H1 (cell line): ENCODE data around the gene CASS4. TPM values are rescaled to one million over a fixed set of nuclear protein-coding genes. Genes with fewer than 3 reads are reported as not detected.

Experiments used
- CTCF ChIA-PET: fragments of 300-600 bp; sonication (Branson Sonifier 250); formaldehyde crosslinking; loops from one replicate; lab custom pipeline; 2021; ENCODE audit not compliant: partially characterized antibody; lab: Charles Lee
- POLR2A ChIA-PET: fragments of 300-600 bp; sonication (Branson Sonifier 250); formaldehyde crosslinking; loops from one replicate; lab custom pipeline; 2021; ENCODE audit warnings: inconsistent platforms; ENCODE audit not compliant: partially characterized antibody; lab: Charles Lee
- DNase-seq, 2 experiments: peaks; one replicate each; pipeline versions ENCODE4 v3.0.0 to v3.0.0-alpha.2; 2010 to 2022; ENCODE audit warnings: low spot score in 2 of 2, low read depth in 1 of 2, mixed read lengths in 1 of 2
- FAIRE-seq: peaks from 2 replicates; lab custom pipeline; 2011; peaks lifted over from hg19 to GRCh38; lab: Jason Lieb, UNC
- H2AFZ ChIP-seq: 2 replicates; pipeline ENCODE4 v1.8.1; 2012; ENCODE audit warnings: low read length, inconsistent platforms
- H2AK5ac ChIP-seq: 2 replicates; pipeline ENCODE4 v1.6.1; 2013; ENCODE audit warnings: low read depth, low read length
- H2BK120ac ChIP-seq: replicated peaks from 2 replicates; pipeline ENCODE3; 2013; ENCODE audit warnings: low read depth, low read length, inconsistent platforms
- H2BK12ac ChIP-seq: 2 replicates; pipeline ENCODE4 v1.6.1; 2013; ENCODE audit warnings: low read depth, low read length
- H2BK15ac ChIP-seq: 2 replicates; pipeline ENCODE4 v1.6.1; 2013; ENCODE audit warnings: low read length
- H2BK20ac ChIP-seq: 2 replicates; pipeline ENCODE4 v1.6.1; 2013; ENCODE audit warnings: low read length
- H2BK5ac ChIP-seq: 2 replicates; pipeline ENCODE4 v1.6.1; 2013; ENCODE audit warnings: low read depth, low read length
- H3K14ac ChIP-seq: 2 replicates; pipeline ENCODE4 v1.6.1; 2013; ENCODE audit warnings: inconsistent platforms; ENCODE audit not compliant: insufficient read length
- H3K18ac ChIP-seq: 2 replicates; pipeline ENCODE4 v1.6.1; 2013; ENCODE audit warnings: low read length; ENCODE audit errors: extremely low read depth
- H3K23ac ChIP-seq: 2 replicates; pipeline ENCODE4 v1.6.1; 2013; ENCODE audit warnings: inconsistent platforms; ENCODE audit not compliant: insufficient read length
- H3K23me2 ChIP-seq: 2 replicates; pipeline ENCODE4 v1.6.1; 2013; ENCODE audit warnings: low read depth, low read length
- H3K27ac ChIP-seq: 2 replicates; pipeline ENCODE4 v1.6.1; 2011; ENCODE audit warnings: low read depth, low read length, inconsistent platforms
- H3K27me3 ChIP-seq, 4 experiments: replicated peaks in 1 of 4; 1 replicate in 1 of 4; 2 replicates in 3 of 4; pipeline versions ENCODE4 v1.6.1 to v1.8.1; 2011 to 2013; ENCODE audit warnings: low read length in 3 of 4, mild to moderate bottlenecking in 3 of 4, inconsistent platforms in 2 of 4, mixed read lengths in 2 of 4, moderate library complexity in 1 of 4; ENCODE audit not compliant: control insufficient read depth in 3 of 4, insufficient read depth in 3 of 4; ENCODE audit errors: extremely low read depth in 1 of 4
- H3K36me3 ChIP-seq, 4 experiments: 2 replicates each; pipeline versions ENCODE4 v1.6.1 to v1.8.1; 2011 to 2013; ENCODE audit warnings: mild to moderate bottlenecking in 4 of 4, low read length in 3 of 4, moderate library complexity in 2 of 4, control low read depth in 1 of 4, inconsistent platforms in 1 of 4; ENCODE audit not compliant: insufficient read depth in 4 of 4, control insufficient read depth in 2 of 4
- H3K4ac ChIP-seq: replicated peaks from 2 replicates; pipeline ENCODE3; 2013; ENCODE audit warnings: low read length, low read depth, mixed read lengths, inconsistent platforms; ENCODE audit not compliant: insufficient read length
- H3K4me1 ChIP-seq, 4 experiments: replicated peaks in 1 of 4; 1 replicate in 1 of 4; 2 replicates in 3 of 4; pipeline versions ENCODE4 v1.6.1 to v1.8.1; 2011 to 2013; ENCODE audit warnings: low read length in 3 of 4, inconsistent platforms in 2 of 4, mixed read lengths in 1 of 4; ENCODE audit not compliant: insufficient read depth in 4 of 4, control insufficient read depth in 3 of 4
- H3K4me2 ChIP-seq, 2 experiments: 2 replicates each; pipeline versions ENCODE4 v1.6.1 to v1.8.1; 2011 to 2013; ENCODE audit warnings: low read depth in 2 of 2, low read length in 2 of 2, control low read depth in 1 of 2, inconsistent platforms in 1 of 2, mild to moderate bottlenecking in 1 of 2; ENCODE audit not compliant: insufficient read depth in 1 of 2
- H3K4me3 ChIP-seq, 4 experiments: fragments of 200-600, 300-600 bp in 1 of 4; sonication (generic), shearing (Covaris generic), sonication (Bioruptor Twin) in 1 of 4; 2 replicates each; pipeline versions ENCODE4 v1.5.1 to v1.8.1; 2011 to 2016; ENCODE audit warnings: low read length in 4 of 4, low read depth in 3 of 4, control low read depth in 2 of 4, inconsistent platforms in 2 of 4, mild to moderate bottlenecking in 2 of 4, mixed read lengths in 1 of 4, moderate library complexity in 1 of 4; ENCODE audit not compliant: insufficient read depth in 2 of 4; ENCODE audit errors: extremely low read depth in 1 of 4
- H3K56ac ChIP-seq: replicated peaks from 2 replicates; pipeline ENCODE3; 2013; ENCODE audit warnings: low read depth, mild to moderate bottlenecking, mixed read lengths, low read length, inconsistent platforms; ENCODE audit not compliant: insufficient read length
- H3K79me1 ChIP-seq: 2 replicates; pipeline ENCODE4 v1.6.1; 2013; ENCODE audit warnings: low read depth, low read length, control low read depth
- H3K79me2 ChIP-seq, 2 experiments: 2 replicates each; pipeline versions ENCODE4 v1.6.1 to v1.8.1; 2012 to 2013; ENCODE audit warnings: low read length in 2 of 2, mild to moderate bottlenecking in 2 of 2, inconsistent platforms in 1 of 2; ENCODE audit not compliant: insufficient read depth in 2 of 2, control insufficient read depth in 1 of 2
- H3K9ac ChIP-seq, 4 experiments: replicated peaks in 1 of 4; 1 replicate in 1 of 4; 2 replicates in 3 of 4; pipeline versions ENCODE4 v1.6.1 to v1.8.1; 2011 to 2013; ENCODE audit warnings: low read depth in 3 of 4, low read length in 3 of 4, control low read depth in 2 of 4, mild to moderate bottlenecking in 2 of 4, moderate library complexity in 2 of 4, inconsistent platforms in 1 of 4; ENCODE audit errors: extremely low read depth in 1 of 4
- H3K9me3 ChIP-seq, 2 experiments: 2 replicates each; pipeline versions ENCODE4 v1.6.1 to v1.8.1; 2012 to 2013; ENCODE audit warnings: mild to moderate bottlenecking in 2 of 2, moderate library complexity in 2 of 2, control low read depth in 1 of 2, inconsistent platforms in 1 of 2, low read depth in 1 of 2, low read length in 1 of 2, mixed read lengths in 1 of 2; ENCODE audit not compliant: insufficient read depth in 2 of 2
- H4K20me1 ChIP-seq, 2 experiments: replicated peaks in 1 of 2; 2 replicates each; pipeline versions ENCODE3 to v1.8.1; 2011 to 2013; ENCODE audit warnings: inconsistent platforms in 2 of 2, low read length in 2 of 2, mild to moderate bottlenecking in 1 of 2; ENCODE audit not compliant: insufficient read depth in 2 of 2, control insufficient read depth in 1 of 2
- H4K5ac ChIP-seq: 2 replicates; pipeline ENCODE4 v1.6.1; 2013; ENCODE audit warnings: low read length, low read depth, mixed read lengths, inconsistent platforms; ENCODE audit not compliant: insufficient read length
- H4K8ac ChIP-seq: 2 replicates; pipeline ENCODE4 v1.8.0; 2013; ENCODE audit warnings: mild to moderate bottlenecking, moderate library complexity, low read length, inconsistent platforms; ENCODE audit not compliant: insufficient read depth; ENCODE audit errors: extremely low read depth
- H4K91ac ChIP-seq: replicated peaks from 2 replicates; pipeline ENCODE3; 2013; ENCODE audit warnings: low read length, mixed read lengths, inconsistent platforms; ENCODE audit not compliant: insufficient read length
- CTBP2 ChIP-seq: IDR thresholded peaks from 2 replicates; pipeline ENCODE4 v1.7.0; 2011; ENCODE audit warnings: borderline replicate concordance, mild to moderate bottlenecking, moderate library complexity, mixed read lengths, low read length; ENCODE audit not compliant: insufficient read depth, insufficient read length
- EGR1 ChIP-seq: IDR thresholded peaks from 2 replicates; pipeline ENCODE4 v1.6.1; 2011; ENCODE audit warnings: low read depth, low read length, borderline replicate concordance
- EP300 ChIP-seq, 2 experiments: IDR thresholded peaks; 1 replicate in 1 of 2; 2 replicates in 1 of 2; pipeline ENCODE4 v1.6.1; 2011 to 2012; ENCODE audit warnings: low read depth in 2 of 2, low read length in 2 of 2, mild to moderate bottlenecking in 2 of 2, borderline replicate concordance in 1 of 2, inconsistent platforms in 1 of 2, moderate library complexity in 1 of 2
- GTF2F1 ChIP-seq: IDR thresholded peaks from 2 replicates; pipeline ENCODE4 v1.6.1; 2012; ENCODE audit warnings: low read depth, low read length, improper control_type of control experiment, borderline replicate concordance
- JUND ChIP-seq: IDR thresholded peaks from 2 replicates; pipeline ENCODE4 v1.6.1; 2011; ENCODE audit warnings: mild to moderate bottlenecking, improper control_type of control experiment, low read length
- KDM1A ChIP-seq: fragments of 200-600, 300-600 bp; sonication (generic); IDR thresholded peaks from 2 replicates; pipeline ENCODE4 v1.7.1; 2016; ENCODE audit warnings: mild to moderate bottlenecking, low read length, borderline replicate concordance
- KDM5A ChIP-seq: fragments of 200-600 bp; IDR thresholded peaks from 2 replicates; pipeline ENCODE4 v1.7.1; 2012; ENCODE audit warnings: mild to moderate bottlenecking, low read length, inconsistent platforms, mixed read lengths
- MAFK ChIP-seq: IDR thresholded peaks from 2 replicates; pipeline ENCODE4 v1.6.1; 2012; ENCODE audit warnings: low read depth, mild to moderate bottlenecking, improper control_type of control experiment, low read length
- NANOG ChIP-seq: IDR thresholded peaks from 2 replicates; pipeline ENCODE4 v1.6.1; 2011; ENCODE audit warnings: low read length, low read depth, mild to moderate bottlenecking, inconsistent platforms; ENCODE audit not compliant: insufficient read depth, poor library complexity, severe bottlenecking
- POLR2AphosphoS5 ChIP-seq: IDR thresholded peaks from 2 replicates; pipeline ENCODE4 v1.6.1; 2011; ENCODE audit warnings: low read depth, low read length
- SIRT6 ChIP-seq: IDR thresholded peaks from one replicate; pipeline ENCODE4 v1.7.1; 2012; ENCODE audit warnings: low read length, inconsistent platforms
- TAF1 ChIP-seq: IDR thresholded peaks from 2 replicates; pipeline ENCODE4 v1.6.1; 2011; ENCODE audit warnings: mild to moderate bottlenecking, low read depth, low read length
- ZNF274 ChIP-seq: IDR thresholded peaks from 2 replicates; pipeline ENCODE4 v1.7.0; 2012; ENCODE audit warnings: low read length, borderline replicate concordance; ENCODE audit errors: extremely low read depth
- WGBS, 2 experiments: shearing (Covaris generic) in 1 of 2; methylation state at CpG; one replicate each; pipeline versions ENCODE4 v1.1.6 to v1.1.7; 2013 to 2015; ENCODE audit warnings: low lambda C conversion rate in 2 of 2, mixed read lengths in 2 of 2, inconsistent platforms in 1 of 2, low coverage in 1 of 2, missing lambda C conversion rate in 1 of 2; ENCODE audit not compliant: insufficient replicate concordance in 2 of 2, insufficient coverage in 1 of 2, insufficient read length in 1 of 2; ENCODE audit errors: extremely low coverage in 1 of 2, missing lambda C conversion rate in 1 of 2; 5-methylcytosine and 5-hydroxymethylcytosine counted together
- polyA plus RNA-seq, 7 experiments: library from polyadenylated mRNA; depleted of rRNA in 3 of 7; stranded (reverse) in 5 of 7; unstranded in 2 of 7; fragments of >200 nt in 5 of 7; fragments of 200-250 nt in 2 of 7; gene quantifications; 1 replicate in 5 of 7; 2 replicates in 1 of 7; 4 replicates in 1 of 7; pipeline versions ENCODE4 v1.2.1 to v1.2.3, GENCODE V29; 2011 to 2013; ENCODE audit warnings: missing spikeins in 2 of 7, mixed read lengths in 2 of 7
- total RNA-seq: library from RNA; stranded (reverse); fragmentation: NEBNext Ultra II Directional; extraction: Animal tissue kit (Norgen Biotek cat#: 25700); gene quantifications from 2 replicates; pipeline ENCODE4 v1.2.1, GENCODE V29; 2021

CASS4 gene
- total and polyA plus RNA-seq, 2 of the 8 experiments (the other 6 are each of a cell fraction or from before 2014, with no cell fraction given), result not detected

- Histone ChIP-seq H3K27ac (no peak overlapping the region), H3K27me3 (no peaks in the 10 kb centered on the region), H3K79me2 (no peaks in the 10 kb centered on the region), H3K9me3 (no peaks in the 10 kb centered on the region), H2AK5ac (no peak overlapping the region), H2BK20ac (no peak overlapping the region), H2BK5ac (no peak overlapping the region), H4K20me1 (peaks cover 0 to 2% of the 10 kb centered on the region in 2 experiments), H4K91ac (no peak overlapping the region), H3K23me2 (no peaks in the 10 kb centered on the region), H3K14ac (no peak overlapping the region), H3K4me2 (no peak overlapping the region), H2BK120ac (no peak overlapping the region), H4K8ac (no peak overlapping the region), H3K4ac (no peak overlapping the region), H3K23ac (no peak overlapping the region), H4K5ac (no peak overlapping the region), H3K56ac (no peak overlapping the region), H3K4me1 (peaks cover 0 to 5% (median 4%) of the 10 kb centered on the region in 4 experiments; a peak in 5 of 7 replicates), H3K79me1 (no peaks in the 10 kb centered on the region), H3K36me3 (no peaks in the 10 kb centered on the region), H2AFZ (no peak overlapping the region; the same call in 1 of the 2 replicates), H2BK15ac (no peak overlapping the region), H3K4me3 (no peak overlapping the region), H3K18ac (no peak overlapping the region), H3K9ac (no peak overlapping the region), H2BK12ac (no peak overlapping the region)
- DNase-seq (no peak), FAIRE-seq (no peak)
- WGBS, 2 experiments, result 87% methylated on average over 3 of the region's 3 CpGs; no CpG with 5 or more reads in 1 of the 2 experiments
- CTCF ChIA-PET, result interaction anchor here (0.7 to 1.2 kb wide), 4 partner anchors 18 to 937 kb away, joined by 3 to 4 read pairs (median 3); no protein-coding TSS in a partner anchor
- POLR2A ChIA-PET, result no interaction called here
- TF ChIP-seq CTBP2 (no peak), GTF2F1 (no peak), KDM5A (no peak), MAFK (no peak), KDM1A (no peak), SIRT6 (no peak), POLR2AphosphoS5 (no peak), NANOG (no peak), EP300 (IDR thresholded peaks at IDR 0.05; ENCODE audit: borderline replicate concordance in 1 of 2, low read depth in 2 of 2, low read length in 2 of 2) (no peak), EGR1 (no peak), TAF1 (no peak), ZNF274 (no peak), JUND (no peak)
Measured at GRCh38 chr20:56445130-56445529, 33.1 kb downstream of the CASS4 start.
